ENCODE data around the gene LRP1. TPM values are rescaled to one million over a fixed set of nuclear protein-coding genes. Genes with fewer than 3 reads are reported as not detected.
A peak's percentile ranks its signal among the peaks of the same experiment; 100 is the strongest.

LRP1 gene
- total and polyA plus RNA-seq, 2 of the 13 experiments (the other 11 are each of a cell fraction or from before 2014, with no cell fraction given): 14.7 to 30.8 TPM

- TF ChIP-seq DRAP1 (CRISPR knock-in tag; IDR thresholded peaks at IDR 0.05) (peak; percentile 88), DNMT1 (CRISPR knock-in tag; IDR thresholded peaks at IDR 0.05) (no peak), ZNF382 (CRISPR knock-in tag; IDR thresholded peaks at IDR 0.05; ENCODE audit: borderline replicate concordance) (no peak), CHCHD3 (CRISPR knock-in tag; IDR thresholded peaks at IDR 0.05) (0 out of 2 replicates have a peak, but pooled peaks have one; percentile 40), NFYB (CRISPR knock-in tag; IDR thresholded peaks at IDR 0.05) (no peak), RCOR2 (CRISPR knock-in tag; IDR thresholded peaks at IDR 0.05) (no peak), HMGA1 (CRISPR knock-in tag; conservative IDR thresholded peaks at IDR 0.05) (no peak), PLSCR1 (CRISPR knock-in tag; IDR thresholded peaks at IDR 0.05; ENCODE audit: borderline replicate concordance) (no peak), ATF2 (CRISPR knock-in tag; IDR thresholded peaks at IDR 0.05) (peak; percentile 42; the same call in 1 of the 2 replicates), ZNF274 (CRISPR knock-in tag; IDR thresholded peaks at IDR 0.05) (peak; percentile 22; the same call in 1 of the 2 replicates), HNRNPH1 (optimal IDR thresholded peaks at IDR 0.05; ENCODE audit: low read depth, low read length) (no peak), SYNCRIP (IDR thresholded peaks at IDR 0.05; ENCODE audit: insufficient read depth, low read depth, low read length) (no peak), SIN3B (IDR thresholded peaks at IDR 0.05; ENCODE audit: low read length) (no peak), ZNF784 (CRISPR knock-in tag; IDR thresholded peaks at IDR 0.05; ENCODE audit: borderline replicate concordance) (peak; percentile 68; the same call in 1 of the 2 replicates), EED (CRISPR knock-in tag; IDR thresholded peaks at IDR 0.05) (no peak), FOXJ3 (CRISPR knock-in tag; IDR thresholded peaks at IDR 0.05; ENCODE audit: borderline replicate concordance) (no peak), GLMP (CRISPR knock-in tag; IDR thresholded peaks at IDR 0.05; ENCODE audit: borderline replicate concordance) (no peak), SALL2 (CRISPR knock-in tag; IDR thresholded peaks at IDR 0.05) (no peak; the same call in 1 of the 2 replicates), HOXA5 (CRISPR knock-in tag; IDR thresholded peaks at IDR 0.05) (0 out of 2 replicates have a peak, but pooled peaks have one; percentile 14), HES4 (CRISPR knock-in tag; IDR thresholded peaks at IDR 0.05; ENCODE audit: borderline replicate concordance) (no peak), HNRNPK (IDR thresholded peaks at IDR 0.05; ENCODE audit: low read depth, low read length, poor library complexity, severe bottlenecking) (peak; percentile 35), ZNF546 (CRISPR knock-in tag; conservative IDR thresholded peaks at IDR 0.05) (no peak), DMAP1 (CRISPR knock-in tag; IDR thresholded peaks at IDR 0.05) (peak; percentile 74), BCL6 (CRISPR knock-in tag; IDR thresholded peaks at IDR 0.05) (peak; percentile 38), KDM5B (CRISPR knock-in tag; IDR thresholded peaks at IDR 0.05; ENCODE audit: borderline replicate concordance) (peak; percentile 79; the same call in 1 of the 2 replicates), ZNF749 (CRISPR knock-in tag; IDR thresholded peaks at IDR 0.05; ENCODE audit: borderline replicate concordance) (no peak), ATF1 (CRISPR knock-in tag; IDR thresholded peaks at IDR 0.05) (no peak)
Observed at GRCh38 chr12:57238854-57239554, 110.7 kb downstream of the LRP1 start (continued).

All from HepG2 (cell line).